ENCODE data around the gene PIAS1. TPM values are rescaled to one million over a fixed set of nuclear protein-coding genes. Genes with fewer than 3 reads are reported as not detected.

Gene PIAS1
- total and polyA plus RNA-seq, 2 donors from 2014 or later: 10.6 to 44.3 TPM

GRCh38 chr15:68061171-68061570 is 7.1 kb downstream of the PIAS1 start:
- Histone ChIP-seq H3K4me1 (ENCODE audit: control insufficient read depth in 2 of 3, insufficient read depth in 2 of 3, low read depth in 1 of 3, low read length in 3 of 3) (peaks cover 0 to 21% (median 6%) of the 10 kb centered on the region in 3 donors), H3K36me3 (ENCODE audit: control insufficient read depth in 2 of 3, insufficient read depth in 3 of 3, low read length in 3 of 3) (no peaks in the 10 kb centered on the region), H3K27ac (ENCODE audit: low read depth in 2 of 2, low read length in 2 of 2) (no peak overlapping the region), H3K9me3 (ENCODE audit: control insufficient read depth in 2 of 3, insufficient read depth in 1 of 3, low read length in 3 of 3) (no peaks in the 10 kb centered on the region), H3K27me3 (ENCODE audit: control insufficient read depth, insufficient read depth, low read length) (no peaks in the 10 kb centered on the region), H3K9ac (ENCODE audit: low read length in 3 of 3) (no peak overlapping the region), H3K4me3 (ENCODE audit: low read length in 3 of 3) (no peak overlapping the region)
- intact Hi-C loops (cut with DNase I): no loop called here
- FAIRE-seq (no peak), DNase-seq (no peak)
- no peak for TF ChIP-seq CTCF (IDR thresholded peaks at IDR 0.05; ENCODE audit: borderline replicate concordance, extremely low read depth, insufficient read depth)

DNA sequence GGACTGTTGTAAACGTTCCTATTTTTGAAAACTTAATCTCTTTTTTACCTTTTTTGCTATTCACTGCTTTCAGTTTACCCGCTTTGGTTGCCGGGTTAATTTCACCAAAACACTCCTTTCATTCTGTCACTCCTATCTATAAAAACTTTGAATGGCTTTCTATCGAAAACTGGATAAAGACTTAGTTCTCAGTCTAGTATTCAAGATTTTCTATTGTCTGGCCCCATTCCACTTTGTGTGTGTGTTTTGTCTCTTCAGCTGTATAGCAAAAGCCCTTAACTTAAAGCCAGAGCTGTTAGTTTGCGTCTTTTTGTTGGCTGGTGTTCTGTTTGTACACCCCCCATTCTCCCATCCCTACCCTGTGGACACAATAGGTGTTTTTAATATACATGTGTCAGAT is 7.5 kb downstream of the PIAS1 start:
- H3K27ac ChIP-seq (ENCODE audit: low read depth in 2 of 2, low read length in 2 of 2): no peak overlapping the region
- H3K4me3 ChIP-seq (ENCODE audit: low read length in 3 of 3): no peak overlapping the region
- FAIRE-seq (no peak), DNase-seq (no peak)
- peaks cover 0 to 19% (median 6%) of the 10 kb centered on the region in 3 donors for H3K4me1 ChIP-seq (ENCODE audit: control insufficient read depth in 2 of 3, insufficient read depth in 2 of 3, low read depth in 1 of 3, low read length in 3 of 3)
- H3K9me3 ChIP-seq (ENCODE audit: control insufficient read depth in 2 of 3, insufficient read depth in 1 of 3, low read length in 3 of 3): no peaks in the 10 kb centered on the region
- H3K27me3 ChIP-seq (ENCODE audit: control insufficient read depth, insufficient read depth, low read length): no peaks in the 10 kb centered on the region
- intact Hi-C loops (cut with DNase I): no loop called here
- no peak for TF ChIP-seq CTCF (IDR thresholded peaks at IDR 0.05; ENCODE audit: borderline replicate concordance, extremely low read depth, insufficient read depth)
- no peak overlapping the region for H3K9ac ChIP-seq (ENCODE audit: low read length in 3 of 3)
- H3K36me3 ChIP-seq (ENCODE audit: control insufficient read depth in 2 of 3, insufficient read depth in 3 of 3, low read length in 3 of 3): no peaks in the 10 kb centered on the region

DNA sequence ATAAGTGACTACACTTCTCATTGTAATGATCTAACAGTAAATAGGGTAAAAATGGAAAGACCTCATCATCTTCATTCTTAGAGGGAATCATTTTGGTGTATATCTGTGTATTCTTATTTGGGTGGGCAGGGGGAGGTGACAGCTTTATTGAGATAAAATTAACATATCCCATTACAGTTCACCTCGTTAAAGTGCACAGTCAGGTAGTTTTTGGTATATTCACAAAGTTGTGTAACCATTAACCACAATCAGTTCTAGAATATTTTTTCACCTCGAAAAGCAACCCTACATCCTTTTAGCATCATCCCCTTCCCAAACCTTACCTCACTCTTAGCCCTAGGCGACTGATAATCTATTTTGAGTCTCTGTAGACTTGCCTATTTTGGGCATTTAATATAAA is 8.1 kb downstream of the PIAS1 start:
- Histone ChIP-seq H3K27ac (ENCODE audit: low read depth in 2 of 2, low read length in 2 of 2) (no peak overlapping the region), H3K4me1 (ENCODE audit: control insufficient read depth in 2 of 3, insufficient read depth in 2 of 3, low read depth in 1 of 3, low read length in 3 of 3) (peaks cover 0 to 16% (median 7%) of the 10 kb centered on the region in 3 donors), H3K9me3 (ENCODE audit: control insufficient read depth in 2 of 3, insufficient read depth in 1 of 3, low read length in 3 of 3) (no peaks in the 10 kb centered on the region), H3K36me3 (ENCODE audit: control insufficient read depth in 2 of 3, insufficient read depth in 3 of 3, low read length in 3 of 3) (no peaks in the 10 kb centered on the region), H3K27me3 (ENCODE audit: control insufficient read depth, insufficient read depth, low read length) (no peaks in the 10 kb centered on the region), H3K4me3 (ENCODE audit: low read length in 3 of 3) (no peak overlapping the region), H3K9ac (ENCODE audit: low read length in 3 of 3) (no peak overlapping the region)
- TF ChIP-seq CTCF (IDR thresholded peaks at IDR 0.05; ENCODE audit: borderline replicate concordance, extremely low read depth, insufficient read depth): no peak
- no peak for FAIRE-seq
- DNase-seq: no peak
- intact Hi-C loops (cut with DNase I): no loop called here

- H3K36me3 ChIP-seq (ENCODE audit: control insufficient read depth in 2 of 3, insufficient read depth in 3 of 3, low read length in 3 of 3): no peaks in the 10 kb centered on the region
- intact Hi-C loops (cut with DNase I): no loop called here
- H3K4me1 ChIP-seq (ENCODE audit: control insufficient read depth in 2 of 3, insufficient read depth in 2 of 3, low read depth in 1 of 3, low read length in 3 of 3): peaks cover 0 to 16% (median 5%) of the 10 kb centered on the region in 3 donors
- no peak overlapping the region for H3K4me3 ChIP-seq (ENCODE audit: low read length in 3 of 3)
- TF ChIP-seq CTCF (IDR thresholded peaks at IDR 0.05; ENCODE audit: borderline replicate concordance, extremely low read depth, insufficient read depth): no peak
- FAIRE-seq (no peak), DNase-seq (no peak)
- H3K27me3 ChIP-seq (ENCODE audit: control insufficient read depth, insufficient read depth, low read length): no peaks in the 10 kb centered on the region
- H3K9me3 ChIP-seq (ENCODE audit: control insufficient read depth in 2 of 3, insufficient read depth in 1 of 3, low read length in 3 of 3): no peaks in the 10 kb centered on the region
- no peak overlapping the region for H3K9ac ChIP-seq (ENCODE audit: low read length in 3 of 3)
- H3K27ac ChIP-seq (ENCODE audit: low read depth in 2 of 2, low read length in 2 of 2): no peak overlapping the region
Measured at GRCh38 chr15:68062946-68063465, 8.9 kb downstream of the PIAS1 start.
